ENCODE data around the gene DENND1C.

The DENND1C gene

DNA sequence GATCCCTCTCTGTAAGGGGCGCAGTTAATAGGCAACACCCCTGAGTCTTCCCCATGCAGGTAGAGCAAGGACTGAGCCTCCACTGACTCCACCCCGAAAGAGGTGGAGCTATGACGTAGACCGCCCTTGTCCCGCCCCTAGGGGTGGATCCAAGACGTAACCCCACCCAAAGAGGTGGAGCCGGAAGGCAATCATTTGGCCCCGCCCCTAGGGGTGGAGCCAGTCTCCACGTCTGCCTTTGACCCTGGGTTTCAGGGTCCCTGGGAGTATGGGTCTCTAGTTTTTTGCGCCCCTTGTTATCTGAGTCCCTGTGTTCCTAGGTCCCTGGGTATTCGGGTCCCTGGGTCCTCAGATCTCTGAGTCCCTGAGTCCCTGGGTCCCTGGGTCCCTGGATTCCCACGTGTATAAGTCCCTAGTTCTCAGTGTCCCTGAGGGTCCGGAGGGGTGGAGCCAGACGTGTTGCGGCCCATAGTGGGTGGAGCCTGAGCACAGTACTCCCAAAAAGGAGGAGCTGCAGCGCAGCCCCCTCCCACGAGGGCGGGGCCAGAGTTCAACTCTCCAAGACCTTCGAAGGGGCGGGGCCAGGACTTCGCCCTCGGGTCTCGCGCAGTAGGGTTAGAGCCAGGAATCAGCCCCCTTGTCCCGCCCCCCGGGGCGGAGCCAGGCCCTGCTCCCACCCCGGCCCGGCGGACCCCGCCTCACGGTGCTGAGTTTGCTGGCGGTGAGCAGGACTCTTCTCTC, 5.3 kb downstream of the DENND1C start:
- DNase-seq, result peak; percentile 87

DNA sequence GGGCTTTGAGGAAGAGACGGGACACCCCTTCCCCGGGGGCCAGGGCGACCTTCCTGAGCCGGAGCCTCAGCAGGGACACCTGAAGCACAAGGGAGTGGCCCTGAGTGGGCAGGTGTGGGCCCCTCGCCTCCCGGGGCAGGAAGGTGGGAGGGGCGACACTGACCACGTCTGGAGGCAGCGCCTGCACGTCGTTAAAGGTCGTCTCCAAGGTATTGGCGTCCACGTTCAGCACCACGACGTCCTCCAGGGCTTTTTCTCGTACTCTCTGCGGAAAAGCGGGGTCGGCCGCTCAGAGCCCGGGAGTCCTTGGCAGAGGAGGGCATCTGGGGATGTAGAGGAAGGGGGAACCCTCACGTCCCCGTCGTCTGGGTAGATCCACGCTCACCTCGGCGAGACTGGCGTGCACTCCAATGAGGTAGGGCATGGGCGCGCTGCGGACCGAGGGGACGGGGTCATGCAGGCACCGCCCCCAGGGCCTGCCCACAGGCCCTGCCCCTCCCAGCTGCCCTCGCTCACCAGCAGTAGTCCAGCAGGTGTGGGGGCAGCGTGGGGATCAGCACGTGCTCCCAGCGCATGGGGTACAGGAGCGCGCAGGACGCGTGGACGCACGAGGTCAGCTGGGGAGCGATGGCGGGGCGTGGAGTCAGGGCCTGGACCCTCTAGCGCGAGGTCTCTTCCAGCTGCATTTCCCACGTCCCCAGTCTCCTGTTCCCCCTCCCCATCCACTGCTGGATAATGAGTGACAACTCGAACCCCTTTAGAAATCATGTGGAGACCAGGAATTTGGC, 6.1 kb downstream of the DENND1C start:
- DNase-seq, result no peak

DNA sequence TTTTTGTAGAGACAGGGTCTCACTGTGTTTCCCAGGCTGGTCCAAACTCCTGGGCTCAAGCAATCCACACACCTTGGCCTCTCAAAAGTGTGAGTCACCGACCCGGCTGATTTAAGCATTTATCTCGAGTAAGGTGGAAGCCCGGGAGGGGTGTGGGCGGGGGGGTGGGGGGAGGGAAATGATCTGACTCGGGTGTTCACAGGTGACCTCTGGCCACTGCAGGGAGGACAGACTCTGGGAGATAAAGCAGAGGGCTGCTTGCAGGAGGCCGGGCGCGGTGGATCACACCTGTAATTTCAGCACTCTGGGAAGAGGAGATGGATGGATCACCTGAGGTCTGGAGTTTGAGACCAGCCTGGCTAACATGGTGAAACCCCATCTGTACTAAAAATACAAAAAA, 7.9 kb downstream of the DENND1C start:
- DNase-seq, result no peak

DNA sequence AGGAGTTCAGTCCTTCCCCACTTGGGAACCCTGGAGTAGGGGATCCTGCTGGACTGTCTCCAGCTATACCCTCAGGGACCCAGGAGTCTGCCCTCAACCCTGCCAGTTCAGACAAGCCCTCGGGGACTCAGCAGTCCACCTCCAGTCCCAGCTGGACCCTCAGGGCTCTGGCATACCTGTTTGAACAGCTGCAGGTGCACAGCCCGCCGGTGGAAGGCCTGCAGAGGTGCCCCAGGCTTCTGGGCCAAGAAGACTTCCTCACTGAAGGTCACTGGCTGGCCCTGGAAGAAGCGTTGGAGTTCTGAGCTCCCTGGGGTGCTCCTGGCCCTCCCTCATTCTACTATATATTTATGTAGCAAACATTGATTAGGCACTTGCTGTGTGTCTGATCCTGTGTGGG, 8.9 kb downstream of the DENND1C start:
- no peak for DNase-seq

DNA sequence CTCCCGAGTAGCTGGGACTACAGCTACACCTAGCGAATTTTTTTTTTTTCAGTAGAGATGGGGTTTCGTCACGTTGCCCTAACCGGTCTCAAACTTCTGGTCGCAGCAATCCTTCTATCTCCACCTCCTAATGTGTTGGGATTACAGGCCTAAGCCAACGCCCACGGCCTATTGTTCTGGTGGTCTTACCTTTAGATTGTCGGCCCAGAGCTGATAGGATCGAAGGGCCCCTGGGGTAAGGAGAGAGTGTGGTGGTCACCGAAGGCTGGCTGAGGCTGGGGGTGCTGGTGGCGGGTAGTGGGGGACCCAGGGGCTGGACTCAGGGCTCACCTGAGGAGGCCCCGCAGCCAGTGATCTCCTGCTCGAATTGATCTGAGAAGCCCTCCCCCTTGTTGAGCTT, 10.5 kb downstream of the DENND1C start:
- DNase-seq, result no peak

DNA sequence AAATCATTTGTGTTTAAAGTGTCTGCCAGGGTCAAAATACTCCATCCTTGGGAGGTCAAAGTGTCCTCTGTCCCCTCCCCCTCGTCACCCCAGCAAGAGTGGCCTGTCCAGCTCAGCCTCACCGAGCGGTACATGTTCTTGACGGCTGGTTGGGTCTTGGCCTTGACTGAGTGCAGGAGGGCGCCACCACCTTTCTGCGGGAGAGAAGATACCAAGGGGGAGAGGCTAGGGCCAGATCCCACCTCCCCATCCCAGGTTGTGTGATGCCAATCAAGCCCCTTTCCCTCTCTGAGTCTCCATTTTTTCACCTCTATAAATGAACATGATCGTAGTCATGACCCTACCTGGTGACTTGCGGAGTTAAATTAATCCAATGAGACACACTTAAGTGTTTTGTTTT, 11.4 kb downstream of the DENND1C start:
- no peak for DNase-seq

DNA sequence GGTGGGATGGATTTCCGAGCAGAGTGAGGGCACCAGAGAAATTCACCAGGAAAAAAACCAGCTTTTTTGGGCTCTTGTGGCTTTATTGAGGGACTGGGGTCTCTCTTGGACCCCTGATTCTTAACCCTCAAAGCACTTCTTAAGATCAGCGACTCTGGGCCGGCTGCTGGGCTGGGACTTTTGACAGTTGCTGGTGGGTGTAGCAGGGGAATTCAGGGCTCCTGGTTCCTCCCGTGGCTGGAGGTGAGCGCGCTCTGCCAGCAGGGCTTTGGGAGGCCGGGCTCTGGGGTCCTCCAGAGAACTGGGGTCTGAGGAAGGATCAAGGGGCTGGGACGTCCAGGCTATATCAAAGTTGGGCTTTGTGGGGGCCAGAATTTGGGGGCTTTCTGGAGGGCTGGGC, 14.2 kb downstream of the DENND1C start:
- DNase-seq, result no peak

DNA sequence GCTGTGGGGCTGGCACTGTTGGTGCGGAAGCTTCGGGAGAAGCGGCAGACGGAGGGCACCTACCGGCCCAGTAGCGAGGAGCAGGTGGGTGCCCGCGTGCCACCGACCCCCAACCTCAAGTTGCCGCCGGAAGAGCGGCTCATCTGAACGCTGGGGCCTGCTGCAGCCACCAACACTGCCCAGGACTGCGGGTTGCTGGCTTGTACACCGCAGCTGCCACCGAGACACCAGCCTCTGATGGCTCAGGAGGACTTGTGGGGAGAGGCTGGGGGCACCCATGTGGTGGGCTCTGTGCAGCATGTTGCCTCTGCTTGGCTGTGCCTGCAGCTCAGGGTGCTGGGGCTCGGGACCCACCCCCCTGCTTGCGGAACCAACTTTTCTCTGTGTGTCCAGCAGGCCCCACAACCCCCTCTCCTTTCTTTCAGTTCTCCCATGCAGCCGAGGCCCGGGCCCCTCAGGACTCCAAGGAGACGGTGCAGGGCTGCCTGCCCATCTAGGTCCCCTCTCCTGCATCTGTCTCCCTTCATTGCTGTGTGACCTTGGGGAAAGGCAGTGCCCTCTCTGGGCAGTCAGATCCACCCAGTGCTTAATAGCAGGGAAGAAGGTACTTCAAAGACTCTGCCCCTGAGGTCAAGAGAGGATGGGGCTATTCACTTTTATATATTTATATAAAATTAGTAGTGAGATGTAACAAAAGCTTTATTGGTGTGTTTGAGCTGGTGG, 14.9 kb downstream of the DENND1C start:
- no peak for DNase-seq

DNA sequence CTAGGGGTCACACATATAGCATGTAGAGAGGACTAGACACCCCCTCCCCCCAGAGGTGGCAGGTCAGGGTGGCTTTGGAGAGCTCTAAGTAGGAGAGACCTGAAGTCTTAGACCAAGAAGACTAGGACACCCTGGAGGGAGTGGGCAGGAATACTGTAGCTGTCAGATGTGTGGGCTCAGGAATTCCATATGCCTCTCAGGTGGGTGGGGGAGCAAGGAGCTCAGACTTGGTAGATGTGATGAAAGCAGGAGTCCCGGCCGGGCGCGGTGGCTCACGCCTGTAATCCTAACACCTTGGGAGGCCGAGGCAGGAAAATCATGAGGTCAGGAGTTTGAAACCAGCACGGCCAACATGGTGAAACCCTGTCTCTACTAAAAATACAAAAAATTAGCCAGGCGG, 15.9 kb downstream of the DENND1C start:
- DNase-seq, result no peak

DNA sequence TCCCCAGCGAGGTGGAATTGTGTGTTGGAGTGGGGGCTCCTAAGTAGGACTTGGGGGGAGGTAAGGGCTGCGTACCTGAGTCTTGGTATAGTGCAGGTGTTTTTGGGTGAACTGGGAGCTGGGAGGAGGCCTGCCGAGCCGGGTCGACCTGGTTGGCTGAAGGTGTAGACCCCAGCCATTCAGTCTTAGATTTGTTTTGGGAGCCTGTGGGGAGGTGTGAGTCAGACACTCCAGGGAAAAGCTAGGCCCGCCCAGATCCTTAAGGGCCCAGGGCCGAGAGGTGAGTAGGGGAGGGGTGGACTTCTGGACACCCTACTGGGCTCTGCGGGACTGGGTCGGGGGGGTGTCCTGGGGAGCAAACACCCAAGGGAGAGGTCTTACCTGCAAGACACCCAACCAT, 16.6 kb downstream of the DENND1C start:
- DNase-seq, result no peak

DNA sequence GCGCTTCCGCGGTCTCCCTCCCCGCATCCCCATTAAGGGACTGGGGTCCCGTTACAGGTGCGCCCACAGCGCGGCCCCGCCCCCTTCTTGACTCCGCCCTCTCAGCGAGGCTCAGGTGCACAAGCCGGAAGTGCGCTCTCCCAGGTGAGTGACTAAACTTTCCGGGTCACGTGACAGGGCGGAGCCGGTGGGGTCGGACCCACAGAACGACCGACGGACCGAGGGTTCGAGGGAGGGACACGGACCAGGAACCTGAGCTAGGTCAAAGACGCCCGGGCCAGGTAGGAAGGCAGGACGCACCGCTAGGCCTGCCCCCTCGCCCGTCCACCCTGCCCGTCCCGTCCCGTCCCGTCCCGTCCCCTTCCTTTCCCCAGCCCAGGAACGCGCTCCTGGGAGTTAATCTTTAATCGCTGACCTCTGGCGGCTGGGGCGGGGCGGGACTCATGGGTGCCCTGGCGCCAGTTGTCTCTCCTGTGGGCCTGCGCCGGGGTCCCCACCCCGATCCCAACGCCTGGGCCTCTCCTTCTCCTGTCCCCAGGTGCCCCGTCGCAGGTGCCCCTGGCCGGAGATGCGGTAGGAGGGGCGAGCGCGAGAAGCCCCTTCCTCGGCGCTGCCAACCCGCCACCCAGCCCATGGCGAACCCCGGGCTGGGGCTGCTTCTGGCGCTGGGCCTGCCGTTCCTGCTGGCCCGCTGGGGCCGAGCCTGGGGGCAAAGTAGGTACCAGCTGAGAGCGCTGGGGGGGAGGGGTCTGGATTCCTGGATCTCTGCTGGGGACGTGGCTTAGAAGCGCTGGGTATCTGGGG, 17.3 kb downstream of the DENND1C start, which contains the start of gene CRB3:
CRB3 (plus strand) TSS at position 202 of the 804 bp plus-strand sequence; CDS start at position 633, 431 bp downstream.
- no peak for DNase-seq

DNA sequence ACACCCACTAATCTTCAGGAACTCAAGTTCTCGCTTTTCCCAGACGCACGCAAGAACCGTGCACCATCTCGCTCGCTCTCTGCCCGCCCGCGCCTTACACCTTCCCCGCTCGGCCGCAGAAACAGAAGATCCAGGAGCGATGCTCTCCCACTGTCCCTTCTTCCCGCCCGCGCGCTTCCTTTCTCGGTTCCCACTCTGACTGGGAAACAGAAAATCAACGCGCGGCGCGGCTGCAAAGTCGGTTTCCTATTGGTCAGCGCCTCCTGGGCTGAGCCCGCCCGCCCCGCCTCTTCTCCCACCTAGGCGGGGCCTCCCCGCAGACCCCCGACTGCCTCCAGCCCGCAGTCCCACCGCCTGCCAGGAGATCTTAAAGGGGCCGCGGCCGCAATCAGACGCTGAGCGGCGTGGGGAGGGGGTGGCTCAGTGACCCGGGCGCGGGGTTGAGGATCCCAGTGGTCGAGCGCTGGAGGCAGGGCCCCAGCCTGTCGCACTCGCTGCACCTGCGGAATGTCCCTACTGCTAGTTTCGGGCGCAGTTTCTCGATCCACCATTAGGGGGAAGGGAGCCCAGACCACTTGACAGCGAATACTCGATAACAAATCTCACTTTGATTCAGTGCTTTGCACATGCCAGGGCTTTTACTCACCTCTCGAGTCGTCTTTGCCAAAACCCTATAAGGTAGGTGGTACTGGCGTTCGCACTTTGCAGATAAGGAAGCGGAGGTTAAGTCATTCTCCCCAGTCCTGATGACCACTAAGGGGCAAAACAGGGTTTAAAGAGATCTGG, 21.3 kb downstream of the DENND1C start:
- peak; percentile 98 for DNase-seq

DNA sequence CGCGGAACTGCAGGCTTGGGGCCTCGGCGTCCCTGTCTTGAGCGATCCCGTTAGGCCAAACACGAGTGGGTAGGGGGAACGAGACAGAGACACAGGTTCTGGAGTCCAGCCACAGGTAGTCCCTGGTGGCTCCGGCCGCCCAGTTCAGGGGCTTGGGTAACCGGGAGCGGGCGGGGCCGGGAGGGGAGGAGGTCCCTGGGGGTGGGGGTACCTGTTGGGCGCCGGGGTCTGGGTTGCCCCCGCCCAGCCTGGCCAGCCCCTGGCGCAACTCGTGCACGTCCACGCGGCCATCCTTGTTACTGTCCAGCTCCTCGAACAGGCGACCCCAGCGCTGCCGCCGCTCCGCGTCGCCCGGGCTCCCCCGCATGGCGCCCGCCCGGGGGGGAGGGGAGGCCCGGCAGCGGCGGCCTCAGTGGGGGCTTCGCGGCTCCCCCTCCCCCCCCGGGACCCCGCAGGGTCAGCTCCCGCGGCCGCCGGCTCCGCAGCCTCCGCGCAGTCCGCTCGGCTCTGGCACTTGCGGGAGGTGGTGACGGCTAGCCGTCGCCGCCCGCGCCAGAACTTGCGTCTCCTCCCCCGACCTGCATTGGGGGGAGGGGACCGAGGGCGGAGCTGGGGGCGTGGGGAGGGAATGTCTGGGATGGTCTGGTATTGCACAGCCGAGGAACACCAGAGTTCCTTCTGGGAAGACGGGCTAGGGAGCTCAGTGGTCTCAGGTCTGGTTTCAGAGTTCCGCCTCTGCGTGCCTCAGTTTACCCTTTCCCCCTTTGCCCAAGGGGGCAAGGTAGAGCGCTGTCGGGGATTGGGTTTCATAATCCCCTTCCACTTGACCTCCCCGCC, 22.1 kb downstream of the DENND1C start, which contains the start of gene SLC25A23:
SLC25A23 (minus strand) TSS at position 531 of the 837 bp plus-strand sequence; CDS start at position 367, 164 bp downstream.
- peak; percentile 28 for DNase-seq

DNA sequence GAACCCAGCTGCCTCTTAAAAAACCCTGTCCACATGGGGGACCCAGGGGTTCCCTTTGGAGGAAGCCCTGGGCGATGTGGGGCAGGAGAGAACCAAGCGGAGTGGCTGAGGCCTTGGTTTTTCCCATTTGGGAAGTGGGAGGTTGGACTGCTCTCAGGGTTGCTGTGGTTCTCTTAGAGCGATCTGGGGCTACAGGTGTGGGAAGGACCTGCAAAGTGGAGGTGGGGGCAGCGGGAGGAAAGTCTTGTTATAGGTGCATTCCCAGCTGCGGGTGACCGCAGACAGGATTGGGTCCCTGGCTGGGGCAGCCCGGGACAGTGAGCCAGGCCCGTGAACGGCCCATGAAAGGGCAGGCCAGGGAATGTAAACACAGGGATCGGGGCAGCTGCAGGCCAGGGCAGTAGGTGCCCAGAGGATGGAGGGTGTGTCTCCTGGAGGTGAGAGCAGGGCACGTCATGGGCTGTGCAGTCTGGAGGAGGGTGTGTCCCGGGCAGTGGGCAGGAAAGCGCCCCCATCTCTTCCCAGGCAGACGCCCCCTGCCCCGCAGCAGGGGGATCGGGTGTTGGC, 22.8 kb downstream of the DENND1C start:
- DNase-seq, result no peak

DNA sequence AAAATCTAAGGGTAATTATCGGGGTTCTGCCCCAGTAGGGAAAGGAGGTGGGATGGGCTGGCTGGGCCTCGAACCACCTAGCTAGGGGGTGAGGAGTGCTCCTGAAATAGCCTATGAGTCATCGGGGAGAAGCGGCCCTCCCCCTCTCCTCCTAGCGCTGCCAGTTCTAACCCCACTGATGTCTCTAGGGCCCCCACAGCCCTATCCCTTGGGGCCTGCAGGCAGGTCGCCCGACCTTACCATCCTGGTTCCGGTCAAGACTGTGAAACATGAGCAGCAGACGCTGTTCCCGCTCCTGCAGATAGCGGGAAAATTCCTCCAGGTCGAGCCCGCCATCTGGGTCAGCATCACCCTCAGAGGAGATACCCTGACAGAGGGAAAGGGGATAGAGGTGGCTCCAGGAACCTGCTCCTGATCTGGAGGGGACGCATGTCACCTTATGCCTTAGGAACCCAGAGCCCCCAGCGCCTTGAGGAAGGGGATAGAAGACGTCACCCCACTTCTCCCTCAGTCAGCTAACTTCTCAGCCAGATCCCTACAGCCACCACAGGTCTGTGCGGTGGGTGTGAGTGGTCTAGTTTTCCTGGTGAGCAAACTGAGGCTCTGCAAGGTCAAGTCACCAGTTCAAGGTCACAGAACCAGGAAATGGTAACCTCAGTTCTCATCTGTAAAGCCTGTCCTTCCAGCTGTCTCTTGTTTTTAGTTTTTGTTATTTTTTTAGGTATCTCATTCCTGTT, 23.5 kb downstream of the DENND1C start:
- DNase-seq, result no peak

DNA sequence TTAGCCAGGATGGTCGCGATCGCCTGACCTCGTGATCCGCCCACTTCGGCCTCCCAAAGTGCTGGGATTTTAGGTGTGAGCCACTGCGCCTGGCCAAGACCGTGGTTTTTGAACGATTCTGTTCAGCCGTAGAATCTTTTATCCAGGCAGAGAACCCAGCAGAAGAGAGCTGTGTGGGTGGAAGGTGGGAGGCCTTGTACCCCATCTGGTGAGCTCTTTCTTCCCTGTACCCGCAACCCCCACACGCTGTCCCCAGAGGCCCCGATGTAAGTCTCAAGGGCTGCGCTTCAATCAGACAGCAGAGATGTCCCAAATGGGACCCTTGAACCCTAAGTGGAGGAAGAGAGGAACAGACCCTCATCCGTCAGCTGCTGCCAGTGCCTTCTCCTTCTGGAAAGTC, 25.7 kb downstream of the DENND1C start:
- DNase-seq, result no peak

DNA sequence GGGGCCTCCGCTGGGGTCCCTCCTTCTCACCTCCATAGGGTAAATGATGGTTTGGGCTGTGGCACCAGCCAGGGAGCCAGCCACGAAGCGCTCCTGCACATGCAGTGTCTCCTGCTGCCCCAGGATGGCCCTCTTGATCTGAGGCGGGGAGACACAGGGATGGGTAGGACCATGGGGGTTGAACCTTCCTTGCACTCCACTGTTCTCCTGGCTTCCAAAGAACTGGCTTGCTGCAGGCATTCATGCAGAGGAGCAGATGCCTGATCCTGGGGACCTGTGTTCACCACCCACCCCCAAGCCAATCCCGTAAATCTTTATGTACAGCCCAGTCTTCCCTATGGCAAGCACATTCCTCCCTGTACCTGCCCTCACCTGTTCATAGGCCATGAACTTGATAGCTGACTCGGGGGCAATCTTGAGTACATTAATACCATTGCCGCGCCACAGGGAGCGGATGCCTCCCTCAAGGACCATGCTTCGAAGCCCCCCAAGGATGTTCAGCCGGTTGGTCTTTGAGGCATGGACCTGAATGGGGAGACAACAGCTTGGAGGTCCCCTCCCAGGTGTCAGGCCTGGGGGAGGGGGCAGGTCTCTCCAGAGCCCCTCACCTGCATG, 27.5 kb downstream of the DENND1C start:
- no peak for DNase-seq

DNA sequence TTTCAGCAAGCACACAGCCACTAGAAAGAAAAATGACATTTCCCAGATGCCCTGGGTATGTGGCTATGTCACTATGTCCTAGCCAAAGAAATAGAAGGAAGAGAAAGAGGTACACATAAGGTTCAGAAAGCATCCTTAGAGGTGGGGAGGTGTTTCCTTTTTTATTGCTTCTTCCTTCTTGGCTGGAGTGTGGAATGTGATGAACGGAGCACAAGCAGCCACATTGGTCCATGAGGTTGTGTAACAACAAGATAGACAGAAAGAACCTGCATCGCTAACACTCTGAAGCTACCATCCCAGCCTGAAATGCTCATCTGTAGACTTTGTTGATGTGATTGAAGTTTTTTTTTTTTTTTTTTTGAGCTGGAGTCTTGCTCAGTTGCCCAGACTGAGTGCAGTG, 28.7 kb downstream of the DENND1C start:
- DNase-seq, result no peak

DNA sequence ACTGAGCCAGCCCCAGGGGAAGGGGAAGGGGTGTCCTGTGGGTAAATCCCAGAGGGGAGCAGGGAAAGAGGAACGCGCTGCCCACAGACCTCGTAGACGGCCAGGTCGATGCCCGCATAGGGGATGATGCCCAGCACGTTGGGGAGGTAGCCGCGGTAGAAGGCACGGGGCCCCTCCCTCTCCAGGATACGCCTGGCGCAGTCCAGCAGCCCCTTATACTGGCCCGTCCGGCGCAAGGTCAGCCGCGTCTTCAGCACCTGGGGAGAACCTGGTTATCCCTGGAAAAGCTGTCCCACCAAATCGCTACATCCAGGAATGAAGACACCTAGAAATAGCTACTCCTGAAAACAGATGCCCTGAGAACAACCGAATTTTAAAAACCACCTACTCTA, 29.4 kb downstream of the DENND1C start:
- DNase-seq, result no peak
